GM19467 (cell line): ENCODE data around the gene KRT6A.
"Not testable (repeated sequence)": the region's sequence is repeated elsewhere in the genome, so short reads cannot be mapped to it uniquely, and the experiment has no call there.

Source experiments
- ATAC-seq: cut with Tn5 transposase; IDR thresholded peaks from one replicate; pipeline ENCODE4 v1.9.1; 2021; ENCODE audit warnings: mild to moderate bottlenecking, moderate library complexity; ENCODE audit not compliant: unreplicated experiment

KRT6A gene

GRCh38 chr12:52506858-52507715 is 14.0 kb upstream of the KRT6A start:
- no peak for ATAC-seq

- no peak for ATAC-seq
These were observed 9.8 kb upstream of the KRT6A start for GRCh38 chr12:52502877-52503276.

- ATAC-seq, result no peak
These were observed 8.4 kb upstream of the KRT6A start for GRCh38 chr12:52501490-52501889.

GRCh38 chr12:52500574-52500973 is 7.5 kb upstream of the KRT6A start:
- ATAC-seq, result not testable (repeated sequence)

- ATAC-seq, result no peak
These were observed 6.9 kb upstream of the KRT6A start for GRCh38 chr12:52499806-52500560.

GRCh38 chr12:52498946-52499345 is 5.9 kb upstream of the KRT6A start:
- no peak for ATAC-seq

GRCh38 chr12:52497975-52498374 is 4.9 kb upstream of the KRT6A start:
- no peak for ATAC-seq

GRCh38 chr12:52496590-52497071 is 3.6 kb upstream of the KRT6A start:
- no peak for ATAC-seq

- ATAC-seq, result no peak
These were observed 3.0 kb upstream of the KRT6A start for GRCh38 chr12:52496054-52496453.

GRCh38 chr12:52495389-52495788 is 2.3 kb upstream of the KRT6A start:
- no peak for ATAC-seq

- no peak for ATAC-seq
These were observed 1.5 kb upstream of the KRT6A start for GRCh38 chr12:52494518-52494917.

- no peak for ATAC-seq
These were observed 1.0 kb upstream of the KRT6A start for GRCh38 chr12:52494100-52494499.

GRCh38 chr12:52492405-52492804 is 652 bp downstream of the KRT6A start:
- ATAC-seq, result not testable (repeated sequence)

GRCh38 chr12:52491495-52491894 is 1.6 kb downstream of the KRT6A start:
- not testable (repeated sequence) for ATAC-seq

GRCh38 chr12:52488736-52489135 is 4.3 kb downstream of the KRT6A start:
- ATAC-seq, result no peak

- ATAC-seq, result not testable (repeated sequence)
These were observed 5.2 kb downstream of the KRT6A start for GRCh38 chr12:52487744-52488443.

- ATAC-seq, result no peak
These were observed 5.8 kb downstream of the KRT6A start for GRCh38 chr12:52487211-52487610.

- no peak for ATAC-seq
These were observed 6.6 kb downstream of the KRT6A start for GRCh38 chr12:52486166-52487105.

- no peak for ATAC-seq
These were observed 13.0 kb downstream of the KRT6A start for GRCh38 chr12:52480073-52480472.

GRCh38 chr12:52477651-52478050 is 15.4 kb downstream of the KRT6A start:
- no peak for ATAC-seq
